Chondrocyte (in vitro differentiated cells): ENCODE measurements around the gene GALNT13. TPM values are rescaled to one million over a fixed set of nuclear protein-coding genes. Genes with fewer than 3 reads are reported as not detected.

ENCODE experiments used
- DNase-seq: peaks from one replicate; pipeline ENCODE4 v3.0.0; 2021; ENCODE audit warnings: mixed read lengths, low spot score
- H3K27ac Mint-ChIP-seq: one replicate; pipeline ENCODE4 v1.8.0; 2021; ENCODE audit warnings: mild to moderate bottlenecking, moderate library complexity, mixed read lengths; ENCODE audit not compliant: unreplicated experiment
- H3K27me3 Mint-ChIP-seq: 2 replicates; pipeline ENCODE4 v1.8.0; 2021; ENCODE audit warnings: low read depth, mixed read lengths
- H3K36me3 Mint-ChIP-seq: 2 replicates; pipeline ENCODE4 v1.8.0; 2021; ENCODE audit warnings: low read depth, mixed read lengths
- H3K4me1 Mint-ChIP-seq: 2 replicates; pipeline ENCODE4 v1.8.0; 2021; ENCODE audit warnings: low read depth, mild to moderate bottlenecking, mixed read lengths
- H3K4me3 Mint-ChIP-seq: one replicate; pipeline ENCODE4 v1.8.0; 2021; ENCODE audit warnings: mild to moderate bottlenecking, moderate library complexity, mixed read lengths; ENCODE audit not compliant: unreplicated experiment
- H3K9me3 Mint-ChIP-seq: 2 replicates; pipeline ENCODE4 v1.8.0; 2021; ENCODE audit warnings: low read depth, mixed read lengths
- total RNA-seq: library from RNA; stranded (reverse); gene quantifications from 3 replicates; pipeline ENCODE4 v1.2.1, GENCODE V29; 2021
- TF ChIP-seq, protein P1 (sequence below): fragments of 200-600 bp; sonication (generic); IDR thresholded peaks from 2 replicates; pipeline ENCODE4 v1.5.0; 2021; ENCODE audit warnings: antibody characterized with exemption, mild to moderate bottlenecking, moderate library complexity

GALNT13 gene
- total RNA-seq, 1 donor from 2014 or later, result not detected

DNA sequence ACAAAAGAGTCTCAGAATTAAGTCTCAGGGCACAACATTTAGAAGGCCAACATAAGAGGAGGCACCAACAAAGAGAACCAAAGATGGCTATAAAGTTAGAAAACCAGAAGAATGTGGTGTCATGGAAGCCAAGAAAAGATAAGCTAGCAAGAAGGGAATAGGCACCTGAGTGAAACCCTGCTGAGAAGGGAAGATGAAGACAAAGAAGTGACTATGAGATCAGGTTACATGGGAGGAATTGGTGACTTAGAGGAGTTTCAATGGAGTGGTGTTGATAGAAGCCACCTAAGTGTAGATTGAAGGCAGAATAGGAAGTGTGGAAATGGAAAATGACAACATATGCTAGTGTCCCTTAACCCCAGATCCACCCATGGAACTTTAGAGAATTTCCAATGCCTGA lies 499.2 kb downstream of the GALNT13 start:
- H3K27ac Mint-ChIP-seq, result no peak overlapping the region
- no peaks in the 10 kb centered on the region for H3K9me3 Mint-ChIP-seq
- H3K27me3 Mint-ChIP-seq, result peaks cover 16% of the 10 kb centered on the region
- DNase-seq, result no peak
- H3K36me3 Mint-ChIP-seq, result no peaks in the 10 kb centered on the region
- H3K4me3 Mint-ChIP-seq, result no peak overlapping the region
- peaks cover 4% of the 10 kb centered on the region for H3K4me1 Mint-ChIP-seq
- TF ChIP-seq, protein P1, sequence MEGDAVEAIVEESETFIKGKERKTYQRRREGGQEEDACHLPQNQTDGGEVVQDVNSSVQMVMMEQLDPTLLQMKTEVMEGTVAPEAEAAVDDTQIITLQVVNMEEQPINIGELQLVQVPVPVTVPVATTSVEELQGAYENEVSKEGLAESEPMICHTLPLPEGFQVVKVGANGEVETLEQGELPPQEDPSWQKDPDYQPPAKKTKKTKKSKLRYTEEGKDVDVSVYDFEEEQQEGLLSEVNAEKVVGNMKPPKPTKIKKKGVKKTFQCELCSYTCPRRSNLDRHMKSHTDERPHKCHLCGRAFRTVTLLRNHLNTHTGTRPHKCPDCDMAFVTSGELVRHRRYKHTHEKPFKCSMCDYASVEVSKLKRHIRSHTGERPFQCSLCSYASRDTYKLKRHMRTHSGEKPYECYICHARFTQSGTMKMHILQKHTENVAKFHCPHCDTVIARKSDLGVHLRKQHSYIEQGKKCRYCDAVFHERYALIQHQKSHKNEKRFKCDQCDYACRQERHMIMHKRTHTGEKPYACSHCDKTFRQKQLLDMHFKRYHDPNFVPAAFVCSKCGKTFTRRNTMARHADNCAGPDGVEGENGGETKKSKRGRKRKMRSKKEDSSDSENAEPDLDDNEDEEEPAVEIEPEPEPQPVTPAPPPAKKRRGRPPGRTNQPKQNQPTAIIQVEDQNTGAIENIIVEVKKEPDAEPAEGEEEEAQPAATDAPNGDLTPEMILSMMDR, result no peak

DNA sequence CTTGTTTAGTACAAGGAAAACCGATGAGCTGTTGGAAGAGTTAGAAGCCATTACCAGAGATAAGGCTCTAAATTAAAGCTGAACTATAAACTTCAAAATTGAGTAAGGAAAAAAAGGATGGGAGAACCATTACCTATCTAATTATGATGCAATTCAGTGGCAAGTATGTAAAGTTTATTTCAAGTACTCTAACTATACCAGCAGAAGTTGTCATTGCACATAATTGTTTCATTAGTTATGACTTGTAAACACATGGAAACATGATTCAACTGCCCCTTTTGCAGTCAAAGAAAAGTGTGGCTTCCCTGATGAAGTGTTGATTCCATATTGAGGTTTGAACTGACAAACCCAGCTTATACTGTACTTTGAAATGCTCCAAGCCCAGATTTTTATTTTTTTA lies 502.7 kb downstream of the GALNT13 start:
- H3K36me3 Mint-ChIP-seq, result no peaks in the 10 kb centered on the region
- TF ChIP-seq, protein P1, result no peak
- peaks cover 22% of the 10 kb centered on the region for H3K27me3 Mint-ChIP-seq
- DNase-seq, result no peak
- H3K27ac Mint-ChIP-seq, result no peak overlapping the region
- peaks cover 4% of the 10 kb centered on the region for H3K4me1 Mint-ChIP-seq
- no peak overlapping the region for H3K4me3 Mint-ChIP-seq
- H3K9me3 Mint-ChIP-seq, result no peaks in the 10 kb centered on the region

DNA sequence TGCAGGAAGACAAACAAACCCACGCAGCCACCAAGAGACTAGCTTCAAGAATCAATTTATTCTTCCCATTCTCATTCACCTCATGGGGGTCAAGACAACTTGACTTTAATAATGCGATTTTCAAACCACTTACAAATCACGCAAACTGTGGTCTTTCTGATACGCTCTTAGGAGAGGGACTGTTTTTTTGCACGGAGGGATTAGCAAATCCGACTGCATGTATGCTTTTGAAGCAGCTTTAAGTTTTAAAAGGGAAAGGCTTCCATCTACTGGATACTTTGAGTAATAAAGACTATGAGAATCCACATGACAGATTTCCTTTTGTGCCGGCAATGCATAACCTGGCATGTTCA lies 503.8 kb downstream of the GALNT13 start:
- TF ChIP-seq, protein P1, result peak; percentile 80
- H3K9me3 Mint-ChIP-seq, result no peaks in the 10 kb centered on the region
- no peak overlapping the region for H3K27ac Mint-ChIP-seq
- peaks cover 22% of the 10 kb centered on the region for H3K27me3 Mint-ChIP-seq
- no peak for DNase-seq
- H3K36me3 Mint-ChIP-seq, result no peaks in the 10 kb centered on the region
- peaks cover 4% of the 10 kb centered on the region for H3K4me1 Mint-ChIP-seq
- no peak overlapping the region for H3K4me3 Mint-ChIP-seq

DNA sequence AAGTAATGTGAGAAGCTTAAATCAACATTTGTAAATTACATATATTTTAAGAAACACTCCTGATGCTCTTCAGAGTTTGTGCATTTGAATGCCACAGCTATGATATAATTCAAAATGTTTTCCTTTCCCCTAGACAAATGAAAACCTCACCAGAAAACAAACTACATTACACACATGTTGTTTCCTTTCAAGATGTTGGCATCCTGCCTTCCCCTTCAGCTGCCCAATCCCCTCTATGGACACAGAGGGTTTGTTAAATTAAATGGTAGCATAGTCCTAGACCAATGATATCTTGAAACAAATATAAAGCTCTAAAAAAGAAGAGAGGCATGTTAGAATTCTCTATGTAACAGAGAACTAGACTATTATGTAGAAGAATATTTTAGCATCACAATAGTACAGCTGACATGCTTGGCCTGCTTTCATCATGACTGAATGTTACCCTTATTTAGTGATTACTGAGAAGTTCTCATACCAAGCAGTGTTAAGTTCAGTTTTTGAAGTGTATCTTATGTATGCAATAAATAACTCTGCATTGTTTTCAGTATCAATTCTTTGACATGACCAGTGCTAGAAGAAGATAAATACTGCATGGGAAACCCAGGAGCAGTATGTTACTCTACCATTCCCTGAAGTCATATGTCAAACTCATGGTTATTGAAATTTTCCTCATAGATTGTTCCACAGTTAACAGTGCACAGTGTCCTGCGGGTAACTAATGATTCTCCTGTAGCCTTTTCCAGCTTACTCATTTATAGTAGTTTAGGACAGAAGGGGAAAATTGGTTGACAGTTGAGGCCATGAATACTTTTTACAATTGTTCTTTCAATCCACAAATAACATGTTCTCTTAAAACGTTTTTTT lies 510.4 kb downstream of the GALNT13 start:
- Mint-ChIP-seq H3K27ac (no peak overlapping the region), H3K27me3 (peaks cover 20% of the 10 kb centered on the region), H3K4me3 (no peak overlapping the region), H3K4me1 (no peaks in the 10 kb centered on the region), H3K36me3 (no peaks in the 10 kb centered on the region), H3K9me3 (no peaks in the 10 kb centered on the region)
- TF ChIP-seq, protein P1, result no peak
- no peak for DNase-seq

DNA sequence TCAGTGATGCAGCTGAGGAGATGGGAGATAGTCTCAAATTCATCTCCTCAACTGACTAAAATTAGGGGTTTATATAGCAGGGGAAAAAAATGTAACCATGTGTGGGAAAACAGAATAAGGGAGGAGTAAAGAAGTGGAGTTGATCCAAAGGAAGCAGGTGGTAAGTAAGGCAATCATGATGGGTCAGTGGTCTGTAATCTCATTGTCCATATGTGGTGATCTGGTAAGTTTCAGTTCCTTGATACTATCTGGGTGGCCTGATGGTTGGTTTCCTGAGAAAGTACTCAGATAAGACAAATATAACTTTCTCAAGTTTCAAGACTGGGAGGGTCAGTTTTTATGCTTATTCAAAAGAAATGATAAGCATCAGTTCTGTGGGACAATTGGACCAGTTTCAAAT lies 514.5 kb downstream of the GALNT13 start:
- H3K27me3 Mint-ChIP-seq, result peaks cover 10% of the 10 kb centered on the region

More for the DNA sequence above, 514.5 kb downstream of the GALNT13 start:
- Mint-ChIP-seq H3K9me3 (peaks cover 2% of the 10 kb centered on the region), H3K4me3 (no peak overlapping the region), H3K4me1 (no peaks in the 10 kb centered on the region), H3K27ac (no peak overlapping the region), H3K36me3 (no peaks in the 10 kb centered on the region)
- DNase-seq, result no peak
- TF ChIP-seq, protein P1, result no peak
